ENCODE data around the gene IGSF9B.

The IGSF9B gene

GRCh38 chr11:133908827-133909226 is 47.9 kb downstream of the IGSF9B start:
- H3K36me3 ChIP-seq (ENCODE audit: control insufficient read depth, insufficient read depth, low read length), result no peaks in the 10 kb centered on the region

GRCh38 chr11:133907841-133908241 is 48.9 kb downstream of the IGSF9B start:
- no peak overlapping the region for H2AFZ ChIP-seq
- no peaks in the 10 kb centered on the region for H3K9me3 ChIP-seq (ENCODE audit: control insufficient read depth, low read length)
- H3K9ac ChIP-seq, result no peak overlapping the region
- H3K36me3 ChIP-seq (ENCODE audit: control insufficient read depth, insufficient read depth, low read length), result no peaks in the 10 kb centered on the region
- no peaks in the 10 kb centered on the region for H3K27me3 ChIP-seq (ENCODE audit: control insufficient read depth, insufficient read depth, low read length)
- no peak overlapping the region for H3K27ac ChIP-seq
- no peaks in the 10 kb centered on the region for H3K4me1 ChIP-seq
- no peaks in the 10 kb centered on the region for H3K79me2 ChIP-seq
- no peak overlapping the region for H3K4me2 ChIP-seq (ENCODE audit: low read length)
- H3K4me3 ChIP-seq (ENCODE audit: low read depth, low read length), result no peak overlapping the region
- no peak for TF ChIP-seq CTCF (IDR thresholded peaks at IDR 0.05)

More at GRCh38 chr11:133908827-133909226, 47.9 kb downstream of the IGSF9B start:
- Histone ChIP-seq H2AFZ (no peak overlapping the region), H3K79me2 (no peaks in the 10 kb centered on the region), H3K9me3 (ENCODE audit: control insufficient read depth, low read length) (no peaks in the 10 kb centered on the region), H3K27me3 (ENCODE audit: control insufficient read depth, insufficient read depth, low read length) (no peaks in the 10 kb centered on the region), H3K27ac (no peak overlapping the region), H3K4me1 (no peaks in the 10 kb centered on the region), H3K9ac (no peak overlapping the region), H3K4me2 (ENCODE audit: low read length) (no peak overlapping the region), H3K4me3 (ENCODE audit: low read depth, low read length) (no peak overlapping the region)
- TF ChIP-seq CTCF (IDR thresholded peaks at IDR 0.05), result no peak

GRCh38 chr11:133907216-133907615 is 49.6 kb downstream of the IGSF9B start:
- Histone ChIP-seq H2AFZ (no peak overlapping the region), H3K4me3 (ENCODE audit: low read depth, low read length) (no peak overlapping the region)

GRCh38 chr11:133906746-133907145 is 50.0 kb downstream of the IGSF9B start:
- H2AFZ ChIP-seq, result no peak overlapping the region
- no peak overlapping the region for H3K9ac ChIP-seq
- H3K4me3 ChIP-seq (ENCODE audit: low read depth, low read length), result no peak overlapping the region
- H3K27me3 ChIP-seq (ENCODE audit: control insufficient read depth, insufficient read depth, low read length), result no peaks in the 10 kb centered on the region
- no peak for TF ChIP-seq CTCF (IDR thresholded peaks at IDR 0.05)
- H3K9me3 ChIP-seq (ENCODE audit: control insufficient read depth, low read length), result no peaks in the 10 kb centered on the region
- H3K4me2 ChIP-seq (ENCODE audit: low read length), result no peak overlapping the region
- H3K79me2 ChIP-seq, result no peaks in the 10 kb centered on the region
- H3K4me1 ChIP-seq, result no peaks in the 10 kb centered on the region
- no peak overlapping the region for H3K27ac ChIP-seq
- H3K36me3 ChIP-seq (ENCODE audit: control insufficient read depth, insufficient read depth, low read length), result no peaks in the 10 kb centered on the region

More at GRCh38 chr11:133907216-133907615, 49.6 kb downstream of the IGSF9B start:
- H3K9ac ChIP-seq, result no peak overlapping the region
- H3K79me2 ChIP-seq, result no peaks in the 10 kb centered on the region
- H3K27ac ChIP-seq, result no peak overlapping the region
- no peaks in the 10 kb centered on the region for H3K9me3 ChIP-seq (ENCODE audit: control insufficient read depth, low read length)
- TF ChIP-seq CTCF (IDR thresholded peaks at IDR 0.05), result no peak
- H3K36me3 ChIP-seq (ENCODE audit: control insufficient read depth, insufficient read depth, low read length), result no peaks in the 10 kb centered on the region
- H3K4me2 ChIP-seq (ENCODE audit: low read length), result no peak overlapping the region
- H3K27me3 ChIP-seq (ENCODE audit: control insufficient read depth, insufficient read depth, low read length), result no peaks in the 10 kb centered on the region
- no peaks in the 10 kb centered on the region for H3K4me1 ChIP-seq

- no peak overlapping the region for H3K4me2 ChIP-seq (ENCODE audit: low read length)
- TF ChIP-seq CTCF (IDR thresholded peaks at IDR 0.05), result no peak
- no peaks in the 10 kb centered on the region for H3K27me3 ChIP-seq (ENCODE audit: control insufficient read depth, insufficient read depth, low read length)
- no peak overlapping the region for H3K27ac ChIP-seq
- H3K4me3 ChIP-seq (ENCODE audit: low read depth, low read length), result no peak overlapping the region
- H3K9me3 ChIP-seq (ENCODE audit: control insufficient read depth, low read length), result no peaks in the 10 kb centered on the region
- no peaks in the 10 kb centered on the region for H3K36me3 ChIP-seq (ENCODE audit: control insufficient read depth, insufficient read depth, low read length)
- H2AFZ ChIP-seq, result no peak overlapping the region
- H3K9ac ChIP-seq, result no peak overlapping the region
- H3K79me2 ChIP-seq, result no peaks in the 10 kb centered on the region
- H3K4me1 ChIP-seq, result no peaks in the 10 kb centered on the region
These were observed 50.5 kb downstream of the IGSF9B start for GRCh38 chr11:133906241-133906640.
